Activated CD4-positive, alpha-beta T cell treated with anti-CD3 and anti-CD28 coated beads, Interleukin-2, amount 50 U/mL, for 24 hours (primary cell): ENCODE results near the gene UBAP2.
"Not testable (repeated sequence)": the region's sequence is repeated elsewhere in the genome, so short reads cannot be mapped to it uniquely, and the experiment has no call there.

ENCODE experiments used
- DNase-seq, 2 donors: peaks; one replicate each; pipeline ENCODE4 v3.0.0-alpha.2; 2020; ENCODE audit warnings: low read depth in 1 of 2, low spot score in 1 of 2

The UBAP2 gene

DNA sequence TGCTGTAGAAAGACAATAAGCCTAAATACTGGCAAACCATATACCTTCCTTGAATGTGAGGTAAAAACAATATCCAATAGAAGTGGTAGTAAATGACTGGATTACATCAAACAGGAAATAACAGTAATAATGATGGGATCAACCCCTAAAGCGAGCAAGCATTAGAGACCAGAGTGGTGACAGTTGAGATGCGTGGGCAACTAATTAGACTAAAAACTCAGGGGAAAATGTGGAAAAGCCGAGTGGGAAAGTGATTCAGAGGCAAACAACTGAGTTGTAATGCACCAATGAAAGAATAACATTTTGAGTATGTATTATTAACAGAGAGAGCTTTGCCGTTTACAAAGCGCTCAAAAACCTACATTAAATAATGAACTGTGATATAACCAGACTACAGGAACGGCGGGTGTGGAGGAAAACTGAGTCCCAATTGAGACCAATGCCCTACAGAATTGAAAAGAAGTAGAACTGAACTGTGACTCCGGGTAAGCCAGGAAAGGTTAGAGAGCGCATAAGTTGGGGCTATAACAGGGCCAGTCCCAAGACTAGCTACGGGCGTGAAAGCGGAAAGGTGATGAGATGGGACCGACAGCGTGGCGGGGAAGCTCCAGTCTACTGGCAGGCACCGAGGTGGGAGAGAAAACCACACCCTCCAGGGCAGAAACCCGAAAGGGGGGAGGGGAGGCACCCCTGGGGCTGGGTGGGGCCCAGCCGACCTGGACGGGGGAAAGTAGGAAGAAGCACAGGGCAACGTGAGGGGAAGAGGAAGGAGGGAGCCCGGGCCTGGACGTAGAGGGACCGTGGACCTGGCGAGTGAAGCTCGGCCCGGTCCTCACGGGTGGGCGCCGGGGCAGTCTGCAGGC lies 592 bp downstream of the UBAP2 start:
- DNase-seq = peak; percentile 20 to 51

DNA sequence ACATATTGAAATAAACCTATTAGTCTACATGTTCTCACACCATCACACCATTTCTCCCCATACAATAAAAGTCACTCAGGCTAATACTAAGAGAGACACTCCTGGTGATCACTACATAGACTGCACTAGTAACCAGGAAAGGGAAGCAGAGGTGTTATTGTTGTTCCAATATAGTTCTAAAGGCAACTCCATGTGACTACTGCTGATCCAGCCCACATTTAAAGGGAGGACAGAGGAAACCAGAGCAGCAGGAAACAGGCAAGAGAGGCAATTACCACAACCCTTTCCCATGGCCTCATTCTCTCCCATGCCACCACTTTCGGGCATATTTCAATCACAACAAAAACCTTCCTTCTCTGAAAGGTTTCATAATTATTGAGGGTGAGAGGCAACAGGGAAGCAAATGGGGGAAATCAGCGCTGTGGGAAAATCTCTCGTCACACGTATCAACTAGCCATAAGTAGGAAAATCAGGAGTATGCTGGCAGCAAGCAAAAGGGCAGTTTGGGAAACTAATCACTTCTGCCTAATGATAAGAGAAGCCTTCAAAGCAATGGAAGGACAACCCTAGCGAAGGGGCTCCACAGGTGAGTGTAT lies 1.8 kb downstream of the UBAP2 start:
- DNase-seq = no peak

DNA sequence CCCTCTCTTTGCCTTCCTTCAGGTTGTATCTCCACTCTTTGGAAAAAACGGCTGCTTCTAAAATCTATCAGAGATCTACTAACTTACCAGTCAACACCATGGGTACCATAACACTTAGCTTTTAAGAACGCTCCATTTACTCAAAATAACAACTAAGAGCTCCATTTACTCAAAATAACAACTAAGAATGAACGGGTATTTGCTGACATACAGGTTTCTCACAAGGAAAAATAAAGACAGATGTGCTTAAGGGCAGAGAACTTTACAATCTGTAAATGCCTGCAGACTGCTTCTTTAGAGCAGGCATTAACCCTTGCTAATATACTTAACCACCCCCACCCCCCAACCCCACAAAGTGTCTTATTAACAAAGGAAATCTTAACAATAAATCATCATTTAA lies 2.8 kb downstream of the UBAP2 start:
- no peak for DNase-seq

DNA sequence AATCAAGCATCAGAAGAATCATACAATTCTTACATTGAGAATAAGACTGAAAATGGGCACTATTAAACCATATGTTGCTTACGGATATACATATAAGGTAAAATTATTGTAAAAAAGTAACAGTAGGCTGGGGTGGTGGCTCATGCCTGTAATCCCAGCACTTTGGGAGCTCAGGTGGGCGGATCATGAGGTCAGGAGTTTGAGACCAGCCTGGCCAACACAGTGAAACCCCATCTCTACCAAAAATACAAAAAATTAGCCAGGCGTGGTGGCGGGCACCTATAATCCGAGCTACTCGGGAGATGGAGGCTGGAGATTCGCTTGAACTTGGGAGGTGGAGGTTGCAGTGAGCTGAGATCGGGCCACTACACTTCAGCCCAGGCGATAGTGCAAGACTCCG lies 6.6 kb downstream of the UBAP2 start:
- not testable (repeated sequence) for DNase-seq

DNA sequence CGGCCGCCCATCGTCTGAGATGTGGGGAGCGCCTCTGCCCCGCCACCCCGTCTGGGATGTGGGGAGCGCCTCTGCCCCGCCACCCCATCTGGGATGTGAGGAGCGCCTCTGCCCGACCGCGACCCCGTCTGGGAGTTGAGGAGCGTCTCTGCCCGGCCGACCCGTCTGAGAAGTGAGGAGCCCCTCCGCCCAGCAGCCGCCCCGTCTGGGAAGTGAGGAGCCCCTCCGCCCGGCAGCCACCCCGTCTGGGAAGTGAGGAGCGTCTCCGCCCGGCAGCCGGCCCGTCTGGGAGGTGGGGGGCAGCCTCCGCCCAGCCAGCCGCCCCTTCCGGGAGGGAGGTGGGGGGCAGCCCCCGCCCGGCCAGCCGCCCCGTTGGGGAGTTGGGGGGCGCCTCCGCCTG lies 9.8 kb downstream of the UBAP2 start:
- not testable (repeated sequence) for DNase-seq

DNA sequence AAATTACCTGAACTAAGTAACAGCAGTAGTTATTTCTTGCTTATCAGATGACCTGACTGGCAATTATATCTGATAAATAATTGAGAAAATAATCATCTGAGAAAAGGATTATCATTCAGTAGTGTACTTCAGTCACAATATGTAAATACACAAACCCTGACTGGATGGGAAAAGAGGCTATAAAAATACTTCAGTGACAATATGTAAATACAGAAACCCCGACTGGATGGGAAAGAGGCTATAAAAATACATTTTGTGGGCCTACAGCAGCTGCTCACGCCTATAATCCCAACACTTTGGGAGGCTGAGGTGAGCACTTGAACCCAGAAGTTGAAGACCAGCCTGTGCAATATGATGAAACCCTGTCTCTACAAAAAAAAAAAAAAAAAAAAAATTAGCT lies 11.1 kb downstream of the UBAP2 start:
- DNase-seq = no peak

DNA sequence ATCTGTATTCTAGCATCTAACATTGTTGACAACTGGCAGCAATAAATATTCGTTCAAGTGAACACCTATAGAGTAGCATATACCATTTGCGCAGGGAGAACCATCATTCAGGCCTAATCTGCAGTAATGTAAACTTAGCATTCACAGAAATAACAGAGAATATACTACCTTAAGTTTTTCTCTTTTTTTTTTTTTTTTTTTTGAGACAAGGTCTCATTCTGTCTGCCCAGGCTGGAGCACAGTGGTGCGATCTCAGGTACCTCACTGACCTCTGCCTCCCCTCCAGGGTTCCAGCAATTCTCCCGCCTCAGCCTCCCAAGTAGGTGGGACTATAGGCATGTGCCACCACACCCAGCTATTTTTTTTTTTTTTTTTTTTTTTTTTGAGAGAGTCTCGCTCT lies 12.1 kb downstream of the UBAP2 start:
- no peak for DNase-seq

DNA sequence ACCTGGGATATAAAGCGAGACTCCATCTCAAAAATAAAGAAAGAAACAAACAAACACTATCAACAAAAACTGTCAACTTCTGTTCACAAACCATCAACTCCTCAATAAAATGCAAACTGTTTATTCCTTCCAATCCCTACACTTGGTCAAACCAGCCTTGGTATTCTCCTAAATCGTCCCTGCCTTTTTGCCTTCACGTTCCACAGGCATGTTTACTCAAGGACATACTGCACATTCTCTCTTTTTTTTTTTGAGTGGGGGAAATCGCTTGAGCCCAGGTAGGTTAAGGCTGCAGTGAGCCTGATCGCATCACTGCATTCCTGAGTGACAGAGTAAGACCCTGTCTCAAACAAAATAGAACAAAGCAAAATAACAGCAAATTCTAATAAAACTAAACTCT lies 13.0 kb downstream of the UBAP2 start:
- DNase-seq = no peak

DNA sequence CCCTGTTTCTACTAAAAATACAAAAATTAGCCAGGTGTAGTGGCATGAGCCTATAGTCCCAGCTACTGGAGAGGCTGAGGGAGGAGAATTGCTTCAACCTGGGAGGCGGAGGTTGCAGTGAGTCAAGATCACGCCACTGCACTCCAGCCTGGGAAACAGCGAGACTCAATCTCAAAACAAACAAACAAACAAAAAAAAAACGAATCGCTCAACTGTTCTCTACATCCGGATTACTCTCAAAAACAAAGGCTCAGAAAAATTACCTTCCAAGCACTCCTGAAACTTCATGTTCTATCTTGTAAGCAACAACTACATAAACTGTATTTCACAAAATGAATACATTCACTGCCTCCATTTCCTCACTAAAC lies 14.0 kb downstream of the UBAP2 start:
- no peak for DNase-seq

DNA sequence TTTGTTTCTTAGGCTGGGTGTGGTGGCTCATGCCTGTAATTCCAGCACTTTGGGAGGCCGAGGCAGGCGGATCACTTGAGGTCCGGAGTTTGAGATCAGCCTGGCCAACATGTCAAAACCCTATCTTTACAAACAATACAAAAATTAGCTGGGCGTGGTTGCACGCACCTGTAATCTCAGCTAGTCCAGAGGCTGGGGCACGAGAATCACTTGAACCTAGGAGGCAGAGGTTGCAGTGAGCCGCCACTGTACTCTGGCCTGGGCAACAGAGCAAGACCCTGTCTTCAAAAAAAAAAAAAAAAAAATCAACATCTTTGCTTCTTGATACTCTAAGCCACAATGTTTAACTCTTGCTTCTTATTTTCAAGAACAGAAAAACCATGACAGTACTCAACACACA lies 16.1 kb downstream of the UBAP2 start:
- DNase-seq = no peak

DNA sequence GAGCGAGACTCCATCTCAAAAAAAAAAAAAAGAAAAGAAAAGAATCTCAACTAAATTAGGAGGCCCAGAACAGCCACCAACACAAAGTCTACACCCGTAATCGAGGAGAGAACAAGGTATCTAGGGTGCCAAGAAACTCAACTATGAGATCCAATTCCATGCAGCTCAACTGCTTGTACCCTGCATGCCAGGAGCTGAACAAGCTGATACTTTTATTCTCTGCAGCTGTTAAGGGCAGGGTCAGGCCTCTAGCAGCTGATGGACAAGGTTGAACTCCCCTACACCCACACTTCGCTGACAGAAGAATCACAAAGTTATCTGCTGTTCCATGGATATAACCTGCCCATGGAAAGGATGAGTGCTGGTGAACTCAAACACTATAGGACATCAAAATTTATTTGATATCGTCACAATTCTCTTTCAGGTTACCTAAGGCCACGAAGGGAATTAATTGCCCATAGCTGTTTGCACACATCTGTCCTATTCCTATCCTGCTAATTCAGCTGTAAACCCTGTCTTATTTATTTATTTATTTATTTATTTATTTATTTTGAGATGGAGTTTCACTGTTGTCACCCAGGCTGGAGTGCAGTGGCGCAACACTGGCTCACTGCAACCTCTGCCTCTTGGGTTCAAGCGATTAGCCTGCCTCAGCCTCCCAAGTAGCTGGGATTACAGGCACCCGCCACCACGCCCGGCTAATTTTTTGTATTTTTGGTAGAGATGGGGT lies 20.7 kb downstream of the UBAP2 start:
- DNase-seq = no peak

DNA sequence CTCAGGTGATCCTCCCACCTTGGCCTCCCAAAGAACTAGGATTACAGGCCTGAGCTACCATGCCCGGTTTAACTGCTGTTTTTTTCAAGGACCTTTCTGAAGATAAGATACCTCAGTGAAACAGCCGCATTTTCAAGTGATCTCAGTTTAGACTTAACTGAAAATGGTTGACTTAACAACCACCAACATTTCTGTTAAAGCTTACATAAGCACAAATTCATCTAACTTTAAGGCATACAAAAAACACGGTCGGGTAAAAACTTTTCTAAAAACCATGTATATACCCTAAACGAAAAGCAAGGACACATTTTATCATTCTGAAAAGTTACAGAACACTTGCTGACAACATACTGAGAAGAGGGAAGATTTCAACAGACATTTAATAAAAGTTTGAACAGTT lies 22.9 kb downstream of the UBAP2 start:
- DNase-seq = no peak

DNA sequence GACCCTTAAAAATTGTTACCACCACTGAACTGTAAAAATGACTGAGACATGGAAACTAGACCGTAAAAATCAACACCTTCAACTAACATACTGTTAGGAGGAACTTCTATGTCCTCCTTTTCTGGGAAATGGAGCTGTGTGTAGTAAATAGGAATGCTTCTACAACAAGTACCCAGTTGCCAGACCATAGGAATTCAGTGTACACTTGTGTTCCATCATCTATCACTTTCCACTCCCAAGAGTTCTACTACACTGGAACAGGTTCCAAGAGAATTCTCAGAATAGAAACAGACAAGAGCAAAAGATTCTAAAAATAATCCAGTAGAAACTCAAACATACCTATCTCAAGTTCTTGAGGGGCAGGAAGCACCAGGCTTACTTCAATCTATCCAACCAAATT lies 23.6 kb downstream of the UBAP2 start:
- no peak for DNase-seq

DNA sequence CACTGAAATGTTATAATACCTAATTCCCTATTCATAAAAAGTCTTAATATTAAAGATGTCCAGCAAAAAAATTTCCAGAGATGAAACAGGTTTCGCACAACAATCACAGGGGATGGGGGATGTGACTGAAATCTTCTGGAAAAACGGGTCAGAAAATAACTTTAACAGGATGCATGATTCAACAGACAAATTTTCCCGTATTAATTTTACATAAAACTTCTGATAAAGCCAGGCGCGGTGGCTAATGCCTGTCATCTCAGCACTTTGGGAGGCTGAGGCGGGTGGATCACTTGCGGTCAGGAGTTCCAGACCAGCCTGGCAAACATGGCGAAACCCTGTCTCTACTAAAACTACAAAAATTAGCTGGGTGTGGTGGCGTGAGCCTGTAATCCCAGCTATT lies 24.2 kb downstream of the UBAP2 start:
- not testable (repeated sequence) for DNase-seq

DNA sequence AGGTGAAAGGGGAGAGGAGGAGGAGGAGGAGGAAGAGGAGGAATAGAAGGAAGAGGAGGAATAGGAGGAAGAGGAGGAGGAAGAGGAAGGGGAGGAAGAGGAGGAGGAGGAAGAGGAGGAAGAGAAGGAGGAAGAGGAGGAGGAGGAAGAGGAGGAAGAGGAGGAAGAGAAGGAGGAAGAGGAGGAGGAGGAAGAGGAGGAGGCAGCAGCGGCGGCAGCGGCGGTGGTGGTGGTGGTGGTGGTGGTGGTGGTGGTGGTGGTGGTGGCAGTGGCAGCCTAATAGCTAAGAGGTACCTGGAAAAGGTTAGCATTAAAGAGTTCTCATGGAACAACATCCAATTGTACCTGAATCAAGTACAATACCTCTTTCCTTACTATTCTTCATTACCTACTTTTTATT lies 32.5 kb downstream of the UBAP2 start:
- no peak for DNase-seq

DNA sequence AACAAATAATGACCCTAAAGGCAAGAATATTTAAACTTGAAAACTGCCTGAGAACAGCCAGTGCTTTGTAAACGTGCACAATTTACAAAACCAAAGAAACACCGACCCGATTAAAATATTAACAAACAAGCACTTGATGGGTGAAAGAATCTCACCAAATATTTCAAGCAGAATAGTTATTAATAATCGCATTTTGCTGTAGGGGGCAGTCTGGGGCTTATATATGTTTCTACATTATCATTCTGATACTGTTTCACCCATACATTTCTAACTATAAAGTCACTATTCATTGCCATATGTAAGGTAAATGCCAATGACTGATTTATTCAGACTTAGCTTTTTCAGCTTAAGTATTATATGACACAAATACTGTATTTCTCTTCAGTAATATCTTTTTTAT lies 37.7 kb downstream of the UBAP2 start:
- DNase-seq = no peak

DNA sequence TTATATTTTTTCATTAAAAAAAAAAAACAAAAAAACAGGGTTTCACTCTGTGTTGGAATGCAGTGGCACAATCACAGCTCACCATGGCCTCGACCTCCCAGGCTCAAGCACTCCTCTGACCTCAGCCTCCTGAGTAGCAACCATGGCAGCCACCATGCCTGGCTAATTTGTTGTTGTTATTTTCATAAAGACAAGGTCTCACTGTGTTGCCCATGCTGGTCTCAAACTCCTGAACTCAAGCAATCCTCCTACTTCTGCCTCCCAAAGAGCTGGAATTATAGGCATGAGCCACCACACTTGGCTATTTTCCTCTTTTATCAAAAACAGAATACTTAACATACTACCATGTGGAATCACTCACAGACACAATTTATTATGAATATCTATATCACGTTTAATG lies 46.7 kb downstream of the UBAP2 start:
- no peak for DNase-seq

DNA sequence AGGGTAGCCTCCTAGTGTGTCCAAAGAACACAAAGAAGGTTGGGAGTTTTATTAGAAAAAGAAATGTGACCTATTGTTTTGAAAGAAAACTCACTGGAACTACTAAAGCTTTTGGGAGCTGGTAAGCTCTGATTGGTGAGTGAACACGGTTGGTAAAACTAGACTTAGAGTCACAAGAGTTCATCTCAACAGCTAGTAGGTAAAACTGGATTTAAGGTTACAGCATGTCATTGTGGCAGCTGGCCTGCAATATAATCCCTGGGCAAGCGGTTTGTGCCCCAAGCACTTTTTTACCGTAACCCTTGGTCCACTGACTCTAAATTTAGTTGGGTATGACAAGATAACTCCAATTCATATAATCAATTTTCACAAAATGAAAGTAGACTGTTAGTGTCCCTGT lies 47.4 kb downstream of the UBAP2 start:
- DNase-seq = no peak

DNA sequence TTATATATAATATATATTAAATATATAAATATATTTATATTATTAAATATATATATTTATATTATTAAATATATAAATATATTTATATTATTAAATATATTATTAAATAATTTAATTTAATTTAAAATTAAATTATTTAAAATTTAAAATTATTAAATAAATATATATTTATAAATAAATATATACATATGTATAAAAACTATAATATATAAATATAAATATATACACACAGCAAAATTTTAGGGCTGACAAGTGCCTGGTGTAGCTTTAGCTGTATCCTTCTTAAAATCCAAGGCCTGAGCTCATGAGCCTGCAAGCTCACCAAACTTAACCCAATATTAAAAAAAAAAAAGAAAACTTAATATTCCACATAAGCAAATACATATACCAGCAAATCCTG lies 53.2 kb downstream of the UBAP2 start:
- no peak for DNase-seq

DNA sequence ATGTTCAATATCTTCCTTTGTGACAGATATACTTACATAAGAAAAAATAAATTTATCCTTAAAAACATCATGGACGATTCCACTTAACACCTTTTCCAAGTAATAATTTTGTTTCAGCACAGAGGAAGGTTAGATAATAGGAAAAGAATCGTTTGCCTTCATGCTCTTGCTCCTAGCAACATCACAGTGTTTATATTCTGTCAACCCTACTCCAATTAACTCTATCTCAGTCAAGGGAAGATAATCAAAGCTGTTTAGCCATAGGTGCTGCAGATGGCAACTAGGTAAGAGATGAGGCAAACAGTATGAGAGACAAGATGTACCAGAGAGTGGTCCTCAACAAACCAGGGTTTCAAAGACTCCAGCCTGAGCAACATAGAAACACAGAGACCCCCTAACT lies 55.6 kb downstream of the UBAP2 start:
- no peak for DNase-seq

DNA sequence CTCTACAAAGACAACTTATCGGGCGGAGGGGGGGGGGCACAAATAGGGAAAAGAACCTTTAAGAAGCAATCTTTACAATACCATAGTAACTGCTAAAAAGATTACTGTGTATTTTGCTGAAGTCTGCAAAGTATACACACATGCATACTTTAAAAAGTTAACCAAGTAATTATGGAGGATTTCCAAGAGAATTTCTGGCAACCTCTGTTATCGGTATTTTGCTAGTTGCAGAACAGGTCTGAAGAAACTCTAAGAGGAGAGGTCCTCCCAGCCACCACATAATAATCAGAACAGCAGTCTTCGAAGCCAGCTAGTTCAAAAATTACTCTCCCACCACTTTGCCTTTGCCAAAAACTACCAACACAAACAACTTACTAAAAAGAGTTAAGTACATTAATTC lies 56.1 kb downstream of the UBAP2 start:
- DNase-seq = no peak

DNA sequence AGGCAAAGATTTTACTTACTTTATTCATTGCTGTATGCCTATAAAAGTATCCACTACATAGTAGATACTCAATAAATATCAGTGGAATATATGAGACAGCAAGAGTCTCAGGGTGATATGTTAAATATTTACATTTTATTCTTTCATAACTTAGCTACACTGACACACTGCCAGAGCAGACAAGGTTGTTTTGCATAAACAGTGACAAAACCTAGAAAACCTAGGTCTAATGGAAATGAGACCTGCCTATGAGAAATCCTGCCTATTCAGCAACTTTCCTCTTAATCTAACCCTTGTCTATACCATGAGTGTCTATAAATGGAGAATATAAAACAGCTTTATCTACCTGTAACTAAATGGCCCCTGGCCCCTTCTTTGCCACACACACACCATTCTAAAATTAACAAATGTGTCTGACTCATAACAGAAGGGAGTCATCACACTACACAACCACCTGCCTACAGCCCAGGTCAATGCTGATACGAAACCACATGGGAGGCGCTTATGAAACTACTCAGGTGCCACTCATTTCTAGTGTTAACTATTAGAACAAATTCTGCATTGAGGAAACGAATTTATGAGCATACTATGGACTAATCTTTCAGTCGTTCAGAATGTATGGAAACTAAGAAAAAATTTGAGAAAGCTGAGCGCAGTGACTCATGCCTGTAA lies 60.3 kb downstream of the UBAP2 start:
- peak in 1 of 2 donors; percentile 35 for DNase-seq
